BLaER1 (cell line): ENCODE measurements around the gene FNBP1L.
"Not testable (repeated sequence)": the region's sequence is repeated elsewhere in the genome, so short reads cannot be mapped to it uniquely, and the experiment has no call there.

Experiments
- H3K27ac ChIP-seq: shearing (Covaris generic); formaldehyde crosslinking; 2 replicates; pipeline ENCODE4 v1.8.1; 2022
- H3K27me3 ChIP-seq: shearing (Covaris generic); formaldehyde crosslinking; 2 replicates; pipeline ENCODE4 v1.8.1; 2022
- H3K36me3 ChIP-seq: shearing (Covaris generic); formaldehyde crosslinking; 2 replicates; pipeline ENCODE4 v1.8.1; 2022
- H3K4me1 ChIP-seq: shearing (Covaris generic); formaldehyde crosslinking; 2 replicates; pipeline ENCODE4 v1.8.1; 2022
- H3K4me2 ChIP-seq: shearing (Covaris generic); formaldehyde crosslinking; 2 replicates; pipeline ENCODE4 v1.8.1; 2022
- H3K4me3 ChIP-seq: shearing (Covaris generic); formaldehyde crosslinking; 2 replicates; pipeline ENCODE4 v1.8.1; 2022
- H3K9ac ChIP-seq: shearing (Covaris generic); formaldehyde crosslinking; 2 replicates; pipeline ENCODE4 v1.8.1; 2022
- H3K9me3 ChIP-seq: shearing (Covaris generic); formaldehyde crosslinking; 2 replicates; pipeline ENCODE4 v1.8.1; 2022
- H4K20me1 ChIP-seq: shearing (Covaris generic); formaldehyde crosslinking; 2 replicates; pipeline ENCODE4 v1.8.1; 2022
- Cebpa-rat ChIP-seq: shearing (Covaris generic); IDR thresholded peaks from 2 replicates; pipeline ENCODE4 v1.8.1; 2022

The FNBP1L gene

GRCh38 chr1:93546162-93546863, 98.4 kb downstream of the FNBP1L start:
- peaks cover 65% of the 10 kb centered on the region for H3K36me3 ChIP-seq
- no peak overlapping the region for H3K27ac ChIP-seq
- H4K20me1 ChIP-seq, result no peaks in the 10 kb centered on the region
- no peak overlapping the region for H3K9ac ChIP-seq
- no peak overlapping the region for H3K4me2 ChIP-seq
- H3K9me3 ChIP-seq, result no peaks in the 10 kb centered on the region
- no peaks in the 10 kb centered on the region for H3K4me1 ChIP-seq
- H3K4me3 ChIP-seq, result no peak overlapping the region
- TF ChIP-seq Cebpa-rat, result no peak
- no peaks in the 10 kb centered on the region for H3K27me3 ChIP-seq

GRCh38 chr1:93549131-93549530, 101.2 kb downstream of the FNBP1L start:
- Histone ChIP-seq H3K4me3 (no peak overlapping the region), H3K9ac (no peak overlapping the region), H3K4me2 (no peak overlapping the region), H3K36me3 (peaks cover 81% of the 10 kb centered on the region), H4K20me1 (0 out of 2 replicates have a peak, but pooled peaks cover 6% of the 10 kb centered on the region), H3K27me3 (no peaks in the 10 kb centered on the region), H3K4me1 (no peaks in the 10 kb centered on the region), H3K9me3 (no peaks in the 10 kb centered on the region), H3K27ac (no peak overlapping the region)
- no peak for TF ChIP-seq Cebpa-rat

GRCh38 chr1:93549811-93550210, 101.9 kb downstream of the FNBP1L start:
- no peak overlapping the region for H3K9ac ChIP-seq
- no peak overlapping the region for H3K4me2 ChIP-seq
- no peak overlapping the region for H3K27ac ChIP-seq
- no peaks in the 10 kb centered on the region for H3K27me3 ChIP-seq
- 0 out of 2 replicates have a peak, but pooled peaks cover 6% of the 10 kb centered on the region for H4K20me1 ChIP-seq
- H3K36me3 ChIP-seq, result peaks cover 78% of the 10 kb centered on the region
- H3K9me3 ChIP-seq, result no peaks in the 10 kb centered on the region
- H3K4me1 ChIP-seq, result no peaks in the 10 kb centered on the region
- no peak for TF ChIP-seq Cebpa-rat
- H3K4me3 ChIP-seq, result no peak overlapping the region

- Histone ChIP-seq H3K36me3 (peaks cover 59% of the 10 kb centered on the region), H3K4me3 (no peak overlapping the region), H3K4me1 (no peaks in the 10 kb centered on the region), H3K9me3 (no peaks in the 10 kb centered on the region), H4K20me1 (0 out of 2 replicates have a peak, but pooled peaks cover 6% of the 10 kb centered on the region), H3K27me3 (no peaks in the 10 kb centered on the region), H3K27ac (no peak overlapping the region), H3K4me2 (no peak overlapping the region), H3K9ac (no peak overlapping the region)
- TF ChIP-seq Cebpa-rat, result no peak
Measured at GRCh38 chr1:93552741-93553455, 105.0 kb downstream of the FNBP1L start.

- not testable (repeated sequence) for H3K4me2 ChIP-seq, H3K27me3 ChIP-seq, H3K9me3 ChIP-seq, H3K9ac ChIP-seq, H3K4me1 ChIP-seq, H4K20me1 ChIP-seq, H3K4me3 ChIP-seq, H3K27ac ChIP-seq
- peaks cover 59% of the 10 kb centered on the region for H3K36me3 ChIP-seq
Measured at GRCh38 chr1:93553886-93554490, 106.1 kb downstream of the FNBP1L start.

- no peaks in the 10 kb centered on the region for H3K27me3 ChIP-seq
- H3K36me3 ChIP-seq, result peaks cover 58% of the 10 kb centered on the region
- H3K9me3 ChIP-seq, result peaks cover 6% of the 10 kb centered on the region; the same call in 1 of the 2 replicates
- no peak overlapping the region for H3K4me3 ChIP-seq
- no peak overlapping the region for H3K4me2 ChIP-seq
- 0 out of 2 replicates have a peak, but pooled peaks cover 6% of the 10 kb centered on the region for H4K20me1 ChIP-seq
- TF ChIP-seq Cebpa-rat, result no peak
- H3K27ac ChIP-seq, result no peak overlapping the region
- no peak overlapping the region for H3K9ac ChIP-seq
- no peaks in the 10 kb centered on the region; the same call in 1 of the 2 replicates for H3K4me1 ChIP-seq
Measured at GRCh38 chr1:93554883-93555872, 107.3 kb downstream of the FNBP1L start.

- TF ChIP-seq Cebpa-rat, result no peak
- no peak overlapping the region for H3K9ac ChIP-seq
- H3K27me3 ChIP-seq, result no peaks in the 10 kb centered on the region
- no peak overlapping the region for H3K4me2 ChIP-seq
- no peak overlapping the region for H3K4me3 ChIP-seq
- 0 out of 2 replicates have a peak, but pooled peaks cover 6% of the 10 kb centered on the region for H4K20me1 ChIP-seq
- H3K36me3 ChIP-seq, result peaks cover 56% of the 10 kb centered on the region
- H3K27ac ChIP-seq, result no peak overlapping the region
- H3K4me1 ChIP-seq, result no peaks in the 10 kb centered on the region; the same call in 1 of the 2 replicates
- peaks cover 6% of the 10 kb centered on the region; the same call in 1 of the 2 replicates for H3K9me3 ChIP-seq
Measured at GRCh38 chr1:93556291-93556690, 108.4 kb downstream of the FNBP1L start.

GRCh38 chr1:93559045-93559444, 111.1 kb downstream of the FNBP1L start:
- Histone ChIP-seq H3K4me1 (no peaks in the 10 kb centered on the region; the same call in 1 of the 2 replicates), H4K20me1 (no peaks in the 10 kb centered on the region), H3K36me3 (peaks cover 60% of the 10 kb centered on the region), H3K4me3 (no peak overlapping the region), H3K4me2 (no peak overlapping the region), H3K9ac (no peak overlapping the region), H3K27me3 (no peaks in the 10 kb centered on the region), H3K27ac (no peak overlapping the region), H3K9me3 (peaks cover 6% of the 10 kb centered on the region; the same call in 1 of the 2 replicates)
- TF ChIP-seq Cebpa-rat, result no peak

GRCh38 chr1:93559695-93560094, 111.8 kb downstream of the FNBP1L start:
- H3K9ac ChIP-seq, result no peak overlapping the region
- no peaks in the 10 kb centered on the region for H4K20me1 ChIP-seq
- H3K27me3 ChIP-seq, result no peaks in the 10 kb centered on the region
- no peak overlapping the region for H3K4me2 ChIP-seq
- H3K9me3 ChIP-seq, result peaks cover 6% of the 10 kb centered on the region; the same call in 1 of the 2 replicates
- H3K27ac ChIP-seq, result no peak overlapping the region
- H3K36me3 ChIP-seq, result peaks cover 67% of the 10 kb centered on the region
- no peak for TF ChIP-seq Cebpa-rat
- H3K4me3 ChIP-seq, result no peak overlapping the region
- no peaks in the 10 kb centered on the region; the same call in 1 of the 2 replicates for H3K4me1 ChIP-seq
